Ovary (tissue), 9 donors: ENCODE data around the gene FSD1. TPM values are rescaled to one million over a fixed set of nuclear protein-coding genes. Genes with fewer than 3 reads are reported as not detected.

Experiments
- DNase-seq, 5 donors: peaks; one replicate each; pipeline ENCODE4 v3.0.0-alpha.2; 2019 to 2020
- H3K27ac ChIP-seq, 2 donors: fragments of 200-600 bp; one replicate each; pipeline versions ENCODE4 v1.5.1 to v1.8.0; 2019 to 2022
- H3K27me3 ChIP-seq: fragments of 200-600 bp; one replicate; pipeline ENCODE4 v1.8.0; 2022
- H3K36me3 ChIP-seq: fragments of 200-600 bp; sonication (generic); one replicate; pipeline ENCODE4 v1.5.1; 2019
- H3K4me1 ChIP-seq: one replicate; pipeline ENCODE4 v1.8.1; 2013; ENCODE audit warnings: mild to moderate bottlenecking, moderate library complexity; ENCODE audit not compliant: insufficient read depth
- H3K4me3 ChIP-seq: fragments of 200-600 bp; sonication (generic); one replicate; pipeline ENCODE4 v1.5.1; 2017
- H3K9me3 ChIP-seq, 2 donors: fragments of 200-600 bp in 1 of 2; sonication (generic) in 1 of 2; one replicate each; pipeline versions ENCODE4 v1.5.1 to v1.8.1; 2013 to 2019; ENCODE audit warnings: mild to moderate bottlenecking in 1 of 2, moderate library complexity in 1 of 2
- CTCF ChIP-seq, 3 donors: fragments of 450-650 bp in 2 of 3; fragments of 200-600 bp in 1 of 3; IDR thresholded peaks; one replicate each; pipeline versions ENCODE4 v1.5.1 to v1.8.0; 2016 to 2022; ENCODE audit warnings: antibody characterized with exemption in 3 of 3, mild to moderate bottlenecking in 1 of 3
- EP300 ChIP-seq: sonication (generic); formaldehyde crosslinking; IDR thresholded peaks from one replicate; pipeline ENCODE4 v1.6.1; 2017; ENCODE audit warnings: antibody characterized with exemption
- POLR2A ChIP-seq: fragments of 450-650 bp; IDR thresholded peaks from one replicate; pipeline ENCODE4 v1.6.1; 2017; ENCODE audit warnings: antibody characterized with exemption, mild to moderate bottlenecking, moderate library complexity
- WGBS, 3 donors: extraction: QIAGEN DNeasy Blood & Tissue Kit in 1 of 3; methylation state at CpG; one replicate each; pipeline versions ENCODE4 v1.1.5 to v1.1.7; 2013 to 2017; 5-methylcytosine and 5-hydroxymethylcytosine counted together
- intact Hi-C, 4 donors: fragments of 100-400 bp; cut with DNase I; formaldehyde crosslinking; loops; one replicate each; pipeline versions ENCODE4 v1.11.0 to v1.15.1; 2022 to 2023
- polyA plus RNA-seq, 2 donors: library from polyadenylated mRNA; stranded (reverse); fragments of 200-250 nt in 1 of 2; fragments of 350-450 nt in 1 of 2; fragmentation: Illumina TruSeq in 1 of 2; extraction: RNeasy Lipid Tissue Mini Kit (QIAGEN cat#74804) in 1 of 2; gene quantifications; one replicate each; pipeline ENCODE4 v1.2.3, GENCODE V29; 2013 to 2014
- total RNA-seq, 7 donors: library from RNA; depleted of rRNA in 2 of 7; stranded (reverse); fragments of >200 nt in 2 of 7; fragmentation: NEBNext Ultra II Directional in 3 of 7; extraction: Animal tissue kit (Norgen Biotek cat#: 25700) in 3 of 7; gene quantifications; one replicate each; pipeline versions ENCODE4 v1.1.0 to v1.2.4, GENCODE V29; 2016 to 2023
- donor health status: DM: no; HTN: no; CAD: no; lungs with moderate emphysema.
- donor health status: DM: no; HTN: no; CAD: no.
- donor health status: Bipolar disorder and iron deficiency.
- donor health status: DM: yes; HTN: yes; CAD: no.
- donor health status: DM: no; HTN: no; CAD: no.
- donor health status: DM: yes; HTN: yes; CAD: no.

FSD1 gene
- total and polyA plus RNA-seq, 9 donors, result 0.11 to 0.48 (median 0.18) TPM; not detected in 6

- H3K4me3 ChIP-seq, result no peak overlapping the region
- 38 to 50% (median 44%) methylated on average over 16 of the region's 16 CpGs for WGBS, 3 donors
- H3K9me3 ChIP-seq, result no peaks in the 10 kb centered on the region
- TF ChIP-seq CTCF (IDR thresholded peaks at IDR 0.05) (no peak), POLR2A (no peak), EP300 (no peak)
- DNase-seq, result no peak
- H3K4me1 ChIP-seq, result peaks cover 3% of the 10 kb centered on the region
- intact Hi-C loops, result no loop called here
- no peak overlapping the region for H3K27ac ChIP-seq
- H3K36me3 ChIP-seq, result no peaks in the 10 kb centered on the region
- H3K27me3 ChIP-seq, result no peaks in the 10 kb centered on the region
These were observed 27.2 kb upstream of the FSD1 start for GRCh38 chr19:4277191-4277696.

GRCh38 chr19:4278010-4278409 lies 26.4 kb upstream of the FSD1 start:
- Histone ChIP-seq H3K27me3 (no peaks in the 10 kb centered on the region), H3K36me3 (no peaks in the 10 kb centered on the region), H3K27ac (no peak overlapping the region), H3K4me3 (no peak overlapping the region), H3K9me3 (no peaks in the 10 kb centered on the region), H3K4me1 (peaks cover 3% of the 10 kb centered on the region)
- TF ChIP-seq EP300, result no peak
- TF ChIP-seq CTCF (IDR thresholded peaks at IDR 0.05), result no peak
- DNase-seq, result no peak
- WGBS, 3 donors, result 36 to 54% (median 43%) methylated on average over 4 of the region's 4 CpGs
- intact Hi-C loops, result no loop called here

- H3K27me3 ChIP-seq, result no peaks in the 10 kb centered on the region
- H3K4me3 ChIP-seq, result peak within 1 kb of the TSS; percentile 24
- 3 to 5% (median 4%) methylated on average over 32 to 44 of the region's 44 CpGs for WGBS, 3 donors
- peaks cover 3% of the 10 kb centered on the region for H3K4me1 ChIP-seq
- H3K27ac ChIP-seq, result no peak within 1 kb of the TSS
- TF ChIP-seq CTCF (IDR thresholded peaks at IDR 0.05), result no peak
- H3K9me3 ChIP-seq, result no peaks in the 10 kb centered on the region
- DNase-seq, result no peak
- no peaks in the 10 kb centered on the region for H3K36me3 ChIP-seq
- intact Hi-C loops, result no loop called here
These were observed 25.8 kb upstream of the FSD1 start, which contains the start of gene SHD for GRCh38 chr19:4278419-4279266. Gene SHD (plus strand): TSS chr19:4279266. CDS start chr19:4280064, 798 bp downstream.

GRCh38 chr19:4279267-4279529 lies 25.2 kb upstream of the FSD1 start:
- peaks cover 3% of the 10 kb centered on the region for H3K4me1 ChIP-seq
- H3K9me3 ChIP-seq, result no peaks in the 10 kb centered on the region
- TF ChIP-seq CTCF (IDR thresholded peaks at IDR 0.05), result no peak
- no peak for TF ChIP-seq POLR2A
- TF ChIP-seq EP300, result no peak
- H3K4me3 ChIP-seq, result peak overlapping the region; percentile 24
- H3K36me3 ChIP-seq, result no peaks in the 10 kb centered on the region
- no peak for DNase-seq
- no peak overlapping the region for H3K27ac ChIP-seq
- WGBS, 3 donors, result 0 to 1% (median 0%) methylated on average over 16 to 30 of the region's 30 CpGs
- H3K27me3 ChIP-seq, result no peaks in the 10 kb centered on the region
- intact Hi-C loops, result no loop called here
